Measurements from ENCODE around the gene LEFTY2.

LEFTY2 gene

GRCh38 chr1:225981714-225982113, 40.7 kb upstream of the LEFTY2 start (continued):
- TF ChIP-seq PRDM4 (tag by site-specific recombination; IDR thresholded peaks at IDR 0.05) (no peak), ZBTB49 (tag by site-specific recombination; IDR thresholded peaks at IDR 0.05; ENCODE audit: low read depth) (no peak), ZNF354C (tag by site-specific recombination; IDR thresholded peaks at IDR 0.05; ENCODE audit: borderline replicate concordance, low read depth) (no peak), ZNF747 (tag by site-specific recombination; IDR thresholded peaks at IDR 0.05) (no peak), SCRT1 (tag by site-specific recombination; IDR thresholded peaks at IDR 0.05; ENCODE audit: borderline replicate concordance) (no peak), ZBTB48 (tag by site-specific recombination; IDR thresholded peaks at IDR 0.05) (no peak), ZFHX2 (tag by site-specific recombination; conservative IDR thresholded peaks at IDR 0.05) (no peak), REST (tag by site-specific recombination; IDR thresholded peaks at IDR 0.05) (no peak), KLF8 (tag by site-specific recombination; IDR thresholded peaks at IDR 0.05) (0 out of 2 replicates have a peak, but pooled peaks have one; percentile 21), IKZF3 (tag by site-specific recombination; IDR thresholded peaks at IDR 0.05) (no peak), ZNF768 (tag by site-specific recombination; IDR thresholded peaks at IDR 0.05) (no peak), ZNF596 (tag by site-specific recombination; IDR thresholded peaks at IDR 0.05) (no peak), ZNF174 (tag by site-specific recombination; IDR thresholded peaks at IDR 0.05) (no peak)

GRCh38 chr1:225980005-225980836, 39.2 kb upstream of the LEFTY2 start:
- peaks cover 43 to 68% of the 10 kb centered on the region in 2 experiments for H3K36me3 ChIP-seq (ENCODE audit: control insufficient read depth in 2 of 2, insufficient read depth in 1 of 2, low read length in 2 of 2)
- no peaks in the 10 kb centered on the region for H3K4me1 ChIP-seq (ENCODE audit: control insufficient read depth, insufficient read depth, low read length)
- H3K4me3 ChIP-seq (ENCODE audit: low read depth, low read length) = no peak overlapping the region
- POLR2A ChIA-PET = interaction anchor here (0.6 to 0.7 kb wide), 2 partner anchors 83 to 111 kb away, joined by 3 to 5 read pairs; no protein-coding TSS in a partner anchor
- CTCF ChIA-PET = interaction anchor here (0.6 to 3.0 kb wide), 11 partner anchors 14 to 661 kb away, joined by 3 to 21 read pairs (median 7); no protein-coding TSS in a partner anchor
- H3K27ac ChIP-seq (ENCODE audit: extremely low read depth, low read depth, low read length) = no peak overlapping the region
- H3K9me3 ChIP-seq (ENCODE audit: control insufficient read depth, insufficient read depth, low read depth, low read length) = no peaks in the 10 kb centered on the region
- TF ChIP-seq HOXD13 (CRISPR knock-in tag; IDR thresholded peaks at IDR 0.05; ENCODE audit: borderline replicate concordance) (no peak), ZNF133 (tag by site-specific recombination; IDR thresholded peaks at IDR 0.05) (no peak), ZNF112 (tag by site-specific recombination; IDR thresholded peaks at IDR 0.05) (no peak), KLF9 (tag by site-specific recombination; IDR thresholded peaks at IDR 0.05; ENCODE audit: low read depth) (no peak), ZNF157 (tag by site-specific recombination; IDR thresholded peaks at IDR 0.05) (no peak), HOXC10 (CRISPR knock-in tag; IDR thresholded peaks at IDR 0.05) (no peak), ZNF311 (tag by site-specific recombination; IDR thresholded peaks at IDR 0.05; ENCODE audit: borderline replicate concordance) (no peak), SP3 (tag by site-specific recombination; IDR thresholded peaks at IDR 0.05) (no peak), ZNF548 (tag by site-specific recombination; IDR thresholded peaks at IDR 0.05) (no peak)

All from HEK293 (cell line).